Stimulated activated CD4-positive, alpha-beta T cell treated with anti-CD3 and anti-CD28 coated beads, Interleukin-15, amount 100 ng/mL, for 24 hours (primary cell): ENCODE measurements around the gene DRD2.
"Not testable (repeated sequence)": the region's sequence is repeated elsewhere in the genome, so short reads cannot be mapped to it uniquely, and the experiment has no call there.

ENCODE experiments used
- DNase-seq: peaks from one replicate; pipeline ENCODE4 v3.0.0-alpha.2; 2020

The DRD2 gene

DNA sequence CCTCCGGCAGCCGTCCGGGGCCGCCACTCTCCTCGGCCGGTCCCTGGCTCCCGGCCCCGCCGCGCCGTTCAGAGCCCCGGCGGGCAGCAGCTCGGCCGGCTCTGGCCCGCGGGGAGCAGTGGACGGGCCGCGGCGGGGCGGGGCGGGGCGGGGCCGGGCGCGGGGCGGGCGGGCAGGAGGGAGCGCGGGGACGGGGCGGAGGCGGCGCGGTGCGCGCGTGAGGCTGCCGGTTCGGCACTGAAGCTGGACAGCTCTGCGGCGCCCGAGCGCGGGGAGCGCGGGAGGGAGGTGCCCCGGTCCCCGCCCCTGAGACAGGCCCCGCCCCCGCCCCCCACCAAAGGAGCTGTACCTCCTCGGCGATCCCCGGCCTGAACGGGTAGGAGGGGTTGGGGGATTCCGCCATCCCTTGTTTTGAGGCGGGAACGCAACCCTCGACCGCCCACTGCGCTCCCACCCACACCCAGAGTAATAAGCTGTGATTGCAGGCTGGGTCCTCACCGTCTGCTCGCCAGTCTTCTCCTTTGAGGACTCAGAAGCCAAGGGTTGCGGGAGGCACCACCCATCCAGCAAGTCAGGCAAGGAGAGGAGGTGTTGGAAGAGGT, at the start of gene DRD2:
DRD2 (minus strand) TSS at position 239 of the 602 bp plus-strand sequence. CDS start 50,747 bp downstream, outside the sequence.
- peak; percentile 6 for DNase-seq

DNA sequence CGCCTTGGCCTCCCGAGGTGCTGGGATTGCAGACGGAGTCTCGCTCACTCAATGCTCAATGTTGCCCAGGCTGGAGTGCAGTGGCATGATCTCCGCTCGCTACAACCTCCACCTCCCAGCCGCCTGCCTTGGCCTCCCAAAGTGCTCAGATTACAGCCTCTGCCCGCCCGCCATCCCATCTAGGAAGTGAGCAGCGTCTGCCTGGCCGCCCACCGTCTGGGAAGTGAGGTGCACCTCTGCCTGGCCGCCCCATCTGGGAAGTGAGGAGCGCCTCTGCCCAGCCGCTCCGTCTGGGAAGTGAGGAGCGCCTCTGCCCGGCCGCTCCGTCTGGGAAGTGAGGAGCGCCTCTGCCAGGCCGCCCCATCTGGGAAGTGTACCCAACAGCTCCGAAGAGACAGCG, 48.7 kb upstream of the DRD2 start:
- not testable (repeated sequence) for DNase-seq

DNA sequence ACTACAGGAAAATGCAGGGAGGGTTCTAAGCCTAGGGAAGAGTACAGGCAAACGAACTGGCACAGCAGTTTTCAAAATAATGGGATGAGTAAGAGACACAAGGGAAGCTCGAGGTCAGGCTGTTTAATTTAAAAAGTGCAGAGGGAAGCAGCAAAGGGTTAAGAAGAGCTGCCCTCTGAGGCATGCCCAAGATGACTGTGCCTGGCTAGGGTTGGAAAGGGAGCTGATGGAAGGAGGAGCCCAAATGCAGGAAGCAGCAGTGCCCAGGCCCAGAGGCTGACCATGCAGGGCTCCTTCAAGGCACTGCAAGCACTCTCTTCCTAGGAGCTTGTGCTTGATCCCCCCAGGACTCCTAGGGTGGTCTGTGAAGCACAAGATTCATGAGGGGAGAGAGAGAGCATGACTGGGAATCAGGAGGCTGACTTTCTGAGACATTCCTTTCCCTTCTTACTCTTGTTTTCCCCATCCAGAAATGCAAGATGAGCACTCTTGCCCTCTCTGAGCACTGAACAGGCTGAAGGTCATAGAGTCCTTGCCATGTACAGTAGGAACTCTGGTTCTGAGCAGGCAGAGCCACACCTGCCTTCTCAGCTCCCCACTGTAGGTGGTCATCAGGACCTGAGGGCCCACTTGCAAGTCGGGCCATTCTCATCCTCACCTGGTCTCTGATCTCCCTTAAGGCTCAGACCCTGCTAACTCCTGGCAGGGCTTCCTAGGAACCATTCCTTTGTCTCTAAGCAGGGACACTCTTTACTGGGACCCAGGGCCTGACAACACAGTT, 46.7 kb upstream of the DRD2 start:
- DNase-seq: no peak

DNA sequence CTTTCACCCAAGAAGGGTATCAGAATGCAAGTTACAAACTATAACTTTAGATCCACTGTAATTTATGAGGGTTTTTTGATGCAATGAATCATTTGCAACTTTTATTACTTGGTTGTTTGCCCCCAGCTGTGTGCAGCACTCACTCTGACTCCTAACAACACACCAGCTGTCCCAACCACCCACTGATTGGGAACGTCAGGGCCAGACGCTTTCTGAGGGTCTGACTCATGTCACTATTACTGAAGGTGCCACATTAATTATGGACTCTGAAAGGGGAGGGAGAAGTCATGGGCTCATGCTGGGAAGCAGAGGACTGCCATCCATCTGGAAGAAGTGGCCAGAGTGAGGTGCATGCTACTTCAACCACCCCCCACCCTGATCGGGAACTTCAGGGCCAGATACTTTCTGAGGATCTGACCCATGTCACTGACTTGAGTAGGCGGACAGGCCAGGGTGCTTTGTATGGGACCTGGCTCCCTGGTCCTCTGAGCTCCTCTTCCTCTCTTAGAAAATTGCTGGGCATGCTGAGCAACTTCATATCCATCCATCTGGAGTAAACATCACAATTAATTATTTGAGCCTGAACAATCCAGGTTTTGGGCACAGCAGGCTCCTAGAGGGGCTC, 44.9 kb upstream of the DRD2 start:
- DNase-seq: no peak

DNA sequence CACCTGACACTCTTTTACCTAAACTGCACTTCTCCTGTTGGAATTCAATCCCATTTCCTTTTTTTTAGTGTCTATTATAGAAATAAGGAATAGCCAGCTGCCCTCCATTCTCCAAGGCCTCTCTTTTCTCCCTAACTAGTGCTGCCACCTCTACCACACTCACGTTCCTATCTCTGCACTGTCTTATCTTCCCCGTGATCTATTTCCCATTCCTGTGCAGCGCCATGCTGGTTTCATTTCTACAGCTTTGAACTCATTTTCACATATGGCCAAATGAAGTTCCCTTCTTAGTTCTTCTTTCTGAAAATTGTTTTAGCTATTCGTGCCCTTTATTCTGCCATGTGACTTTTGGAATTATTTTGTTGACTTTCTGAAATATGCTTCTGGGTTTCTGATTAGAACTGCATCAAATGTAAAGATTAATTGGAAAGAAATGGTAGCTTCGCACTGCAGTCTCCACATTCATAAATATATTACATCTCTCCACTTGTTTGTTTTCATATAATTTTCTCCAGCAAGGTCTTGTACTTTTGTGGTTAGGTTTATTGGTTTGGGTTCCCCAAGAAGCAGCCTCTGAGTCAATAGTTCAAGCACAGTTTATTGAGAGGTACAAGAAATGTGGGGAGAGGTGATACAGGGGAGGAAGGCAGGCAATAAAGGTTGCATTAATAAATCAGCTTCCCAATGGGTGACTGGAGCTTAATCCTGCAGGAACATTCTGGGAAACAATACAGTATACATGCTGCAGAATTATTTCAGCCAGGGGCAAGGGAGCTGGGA, 43.7 kb upstream of the DRD2 start:
- no peak for DNase-seq

DNA sequence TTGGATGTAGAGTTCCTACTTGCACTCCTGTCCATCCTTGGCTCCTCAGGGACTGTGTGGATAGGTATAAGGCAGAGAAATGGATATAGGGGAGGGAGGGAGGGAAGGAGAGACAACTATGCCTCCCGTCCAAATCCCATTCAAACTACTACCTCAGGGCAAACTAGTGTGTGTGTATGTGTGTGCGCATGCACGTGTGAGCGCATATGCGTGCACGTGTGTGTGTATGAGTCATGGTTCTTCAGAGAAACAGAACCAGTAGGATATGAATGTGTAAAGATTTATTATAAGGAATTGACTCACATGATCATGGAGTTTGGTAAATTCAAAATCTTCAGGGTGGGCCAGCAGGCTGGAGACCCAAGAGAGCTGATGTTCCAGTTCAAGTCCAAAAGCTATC, 42.2 kb upstream of the DRD2 start:
- DNase-seq: no peak

DNA sequence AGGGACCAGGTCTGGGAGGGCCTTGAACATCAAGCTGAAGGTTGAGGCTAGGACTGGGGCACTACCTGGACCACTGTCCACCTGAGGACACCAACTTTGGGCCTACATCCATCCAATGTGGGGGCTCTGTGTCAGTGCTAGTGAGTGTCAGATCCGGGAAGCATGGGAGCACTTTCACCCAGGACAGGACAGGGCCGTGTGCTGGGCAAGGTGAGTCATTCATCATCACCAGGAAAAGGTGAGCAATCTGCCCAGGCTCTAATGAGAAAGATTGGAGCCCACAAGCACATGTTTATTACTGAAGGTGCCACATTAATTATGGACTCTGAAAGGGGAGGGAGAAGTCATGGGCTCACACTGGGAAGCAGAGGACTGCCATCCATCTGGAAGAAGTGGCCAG, 39.7 kb upstream of the DRD2 start:
- no peak for DNase-seq

DNA sequence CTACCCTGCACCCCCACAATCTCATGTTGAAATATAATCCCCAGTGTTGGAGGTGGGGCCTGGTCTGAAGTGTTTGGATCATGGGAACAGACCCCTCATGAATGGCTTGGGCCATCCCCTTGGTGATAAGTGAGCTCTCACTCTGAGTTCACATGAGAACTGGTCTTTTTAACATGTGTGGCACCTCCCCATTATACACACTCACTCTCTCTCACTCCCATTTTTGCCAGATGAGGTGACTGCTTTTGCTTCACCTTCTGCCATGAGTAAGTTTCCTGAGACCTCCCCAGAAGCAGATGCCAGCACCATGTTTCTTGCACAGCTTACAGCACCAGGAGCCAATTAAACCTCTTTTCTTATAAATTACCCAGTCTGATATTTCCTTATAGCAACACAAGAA, 32.1 kb upstream of the DRD2 start:
- DNase-seq: no peak

DNA sequence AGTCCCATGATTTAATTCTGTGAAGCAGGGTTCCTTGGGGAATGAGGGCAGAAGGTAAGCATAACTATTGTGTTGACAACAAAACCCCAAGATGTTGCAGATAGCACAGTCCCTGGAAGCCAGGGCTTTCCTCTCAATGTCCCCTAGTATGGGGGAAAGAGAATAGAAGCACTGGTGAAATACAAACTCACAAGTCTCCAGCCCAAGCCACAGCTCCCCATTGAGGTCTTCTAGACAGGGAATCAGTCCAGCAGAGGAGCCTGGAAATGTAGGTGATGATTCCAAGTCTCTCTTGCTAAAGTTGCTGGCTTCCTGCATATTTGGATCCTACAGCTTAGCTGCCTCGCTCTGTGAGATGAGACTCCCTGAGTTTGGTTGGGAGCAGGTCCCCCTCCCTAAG, 31.7 kb upstream of the DRD2 start:
- DNase-seq: no peak

DNA sequence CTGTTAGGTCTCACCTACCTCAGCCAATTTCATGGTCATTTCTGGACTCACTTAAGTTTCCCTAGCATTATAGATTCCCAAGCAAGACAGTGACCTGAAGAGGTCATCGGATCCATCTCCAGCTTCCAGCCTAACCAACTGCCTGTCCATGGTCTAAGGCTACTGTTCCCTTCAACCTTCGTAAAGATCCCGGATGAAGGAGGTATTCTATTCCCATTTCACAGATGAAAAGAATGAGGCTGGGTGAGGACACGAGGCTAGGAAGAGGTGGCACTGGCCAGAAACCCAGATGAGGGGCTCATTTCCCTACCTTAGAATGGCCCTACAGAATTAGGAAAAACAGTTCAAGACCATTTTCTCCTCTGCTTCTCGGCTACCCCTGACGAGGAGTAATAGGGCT, 31.3 kb upstream of the DRD2 start:
- no peak for DNase-seq

DNA sequence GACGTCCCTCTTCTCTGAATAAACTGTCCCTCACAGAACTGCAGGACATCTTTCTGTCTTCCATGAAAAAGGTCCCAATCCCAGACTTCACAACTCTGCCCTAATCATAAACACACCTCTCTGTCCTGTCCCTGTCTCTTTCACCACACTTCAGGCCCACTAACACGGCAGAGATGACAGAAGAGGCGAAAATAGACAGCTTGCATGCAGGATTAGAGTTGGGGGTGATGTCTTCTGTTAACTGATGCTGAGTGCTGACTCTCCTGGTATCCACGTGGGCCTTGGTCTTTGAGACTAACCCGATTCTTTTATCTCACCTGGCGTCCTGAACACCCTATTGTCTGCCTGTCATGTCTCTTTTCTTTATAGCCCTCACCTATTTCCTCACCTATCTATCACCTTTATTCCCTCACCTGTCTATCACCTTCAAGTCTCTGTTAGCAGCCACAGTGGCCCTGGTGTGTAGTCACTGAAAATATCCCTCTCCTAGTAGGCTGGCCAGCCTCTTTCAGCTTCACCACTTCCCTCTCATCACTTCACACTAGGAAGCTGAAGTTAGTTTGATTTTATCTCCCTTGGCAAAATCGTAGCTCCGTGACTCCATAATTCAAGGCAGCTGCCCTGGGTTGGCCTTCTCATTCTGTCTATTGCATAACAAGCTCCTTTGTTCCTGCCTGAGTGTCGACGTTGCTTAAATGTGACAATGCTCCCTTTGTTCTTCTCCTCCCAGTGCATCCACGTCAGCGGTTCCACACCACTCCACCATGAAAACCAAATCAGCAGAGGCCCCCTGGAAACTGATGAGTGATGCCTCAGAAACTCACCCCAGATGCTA, 30.6 kb upstream of the DRD2 start:
- no peak for DNase-seq

DNA sequence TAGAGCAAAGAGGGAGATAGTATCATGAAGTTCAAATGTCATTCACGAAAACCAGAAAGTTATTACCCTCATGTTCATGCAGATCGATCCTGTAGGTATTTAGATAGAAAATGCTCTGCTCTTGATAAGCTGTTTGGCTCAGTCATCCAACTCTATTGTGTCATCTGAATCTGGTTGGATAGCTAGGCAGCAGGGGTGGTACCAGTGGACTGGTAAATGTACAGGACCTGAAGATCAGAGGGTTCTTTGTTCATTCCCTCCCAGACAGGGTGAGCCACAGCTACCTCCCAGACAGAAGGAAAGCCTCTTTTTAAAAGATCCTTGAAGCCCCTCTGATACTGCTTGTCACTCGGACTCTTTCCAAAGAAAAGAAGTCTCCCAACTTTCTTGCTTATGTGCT, 29.8 kb upstream of the DRD2 start:
- no peak for DNase-seq

DNA sequence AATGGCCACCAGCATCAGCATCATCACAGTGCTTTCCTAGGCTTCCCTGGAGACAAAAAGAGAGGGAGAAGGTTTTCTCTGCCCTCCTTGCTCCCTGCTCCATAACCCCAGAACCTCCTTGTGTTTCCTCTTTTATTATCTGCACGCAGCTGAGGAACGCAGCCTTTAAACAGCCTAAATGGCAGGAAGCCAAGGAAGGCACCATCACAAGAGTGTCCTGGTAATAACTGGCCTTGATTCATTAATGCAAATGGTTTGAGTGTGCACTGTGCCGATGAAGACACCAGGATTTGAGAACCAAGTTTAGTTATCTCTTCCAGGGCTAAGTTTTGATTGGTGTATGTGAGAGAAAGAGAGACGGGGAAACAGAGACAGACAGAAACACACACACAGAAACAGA, 29.4 kb upstream of the DRD2 start:
- DNase-seq: no peak

DNA sequence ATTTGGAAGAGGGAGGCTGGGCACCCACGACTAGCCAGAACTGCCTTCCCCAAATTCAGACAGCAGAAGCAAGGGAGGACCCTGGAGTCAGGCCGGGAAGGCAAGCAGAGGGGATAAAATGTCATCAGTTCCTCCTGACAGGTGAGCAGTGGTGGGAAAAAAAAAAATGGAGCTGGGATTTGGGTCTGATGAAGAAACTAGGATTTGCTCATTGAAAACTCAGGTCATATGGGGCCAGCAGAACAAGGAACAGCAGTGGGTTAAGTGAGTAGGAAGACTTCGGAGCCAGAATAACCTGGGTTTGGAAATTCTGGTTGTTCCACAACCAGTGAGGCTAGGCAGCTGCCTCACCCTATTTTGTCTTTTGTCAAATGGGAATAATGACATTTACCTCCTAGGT, 28.9 kb upstream of the DRD2 start:
- DNase-seq: no peak

DNA sequence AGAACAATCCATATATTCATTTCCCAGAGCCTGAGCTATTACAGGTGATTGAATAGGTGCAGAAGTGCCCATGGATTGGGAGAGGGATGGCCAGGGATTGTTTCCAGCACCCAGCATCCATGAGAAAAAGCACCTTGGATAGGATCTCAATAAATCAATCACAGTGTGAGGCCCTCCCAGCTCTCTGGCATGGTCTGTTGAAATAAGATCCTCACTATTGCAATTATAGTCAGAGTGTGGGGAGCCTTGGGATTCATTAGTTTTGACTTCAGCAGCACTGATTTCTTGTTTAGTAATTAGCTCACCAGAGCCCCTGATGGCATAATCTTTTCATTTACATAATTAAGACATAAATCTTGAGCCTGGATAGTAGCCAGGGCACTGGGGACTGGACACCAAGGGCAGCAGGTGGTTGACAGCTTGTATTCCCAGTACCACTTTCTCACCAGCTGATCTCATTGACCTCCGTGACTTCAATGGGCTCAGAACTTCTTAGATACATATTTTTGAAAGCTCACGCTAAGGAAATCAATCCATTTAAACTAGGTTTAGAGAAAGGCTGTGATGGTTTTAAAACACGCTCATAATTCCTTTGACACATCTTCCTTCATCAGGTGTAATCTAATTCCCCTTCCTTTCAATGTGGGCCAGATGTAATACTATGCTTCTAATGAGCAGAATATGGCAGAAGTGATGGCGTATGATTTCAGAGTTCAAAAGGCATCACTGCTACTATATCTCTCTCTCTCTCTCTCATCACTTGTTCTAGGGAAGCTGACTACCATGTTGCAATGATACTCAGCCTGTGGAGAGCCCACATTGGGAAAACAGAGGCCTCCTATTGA, 22.1 kb upstream of the DRD2 start:
- no peak for DNase-seq

DNA sequence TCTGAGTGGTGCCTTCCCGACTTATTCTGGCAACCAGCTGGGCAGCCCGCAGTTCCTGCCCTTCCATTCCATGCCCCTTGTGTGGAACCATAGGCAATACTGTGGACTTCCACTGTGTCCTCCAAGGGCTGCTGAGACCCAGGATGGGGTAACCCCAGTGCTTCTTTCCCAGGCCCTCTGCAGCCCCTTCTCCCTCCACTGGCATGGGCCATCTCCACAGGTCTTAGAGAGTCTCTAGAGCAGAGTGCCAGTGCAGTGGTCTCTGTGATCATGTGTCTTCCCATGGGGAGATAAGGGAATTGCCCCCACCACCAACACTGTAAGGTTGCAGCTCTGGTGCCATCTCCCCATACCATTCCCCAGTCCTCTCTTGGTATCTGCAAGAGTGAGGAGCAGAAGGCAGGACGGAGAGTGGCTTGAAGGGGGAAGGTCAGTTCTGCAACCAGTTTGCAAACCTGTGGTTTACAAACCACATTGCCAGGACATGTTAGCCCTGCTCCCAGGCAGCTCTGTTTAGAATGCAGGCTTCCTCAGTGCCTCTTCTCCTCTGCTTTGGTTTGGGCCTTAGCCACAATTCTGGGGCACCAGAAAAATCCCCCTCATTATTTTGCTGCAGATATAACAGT, 20.9 kb upstream of the DRD2 start:
- DNase-seq: no peak

DNA sequence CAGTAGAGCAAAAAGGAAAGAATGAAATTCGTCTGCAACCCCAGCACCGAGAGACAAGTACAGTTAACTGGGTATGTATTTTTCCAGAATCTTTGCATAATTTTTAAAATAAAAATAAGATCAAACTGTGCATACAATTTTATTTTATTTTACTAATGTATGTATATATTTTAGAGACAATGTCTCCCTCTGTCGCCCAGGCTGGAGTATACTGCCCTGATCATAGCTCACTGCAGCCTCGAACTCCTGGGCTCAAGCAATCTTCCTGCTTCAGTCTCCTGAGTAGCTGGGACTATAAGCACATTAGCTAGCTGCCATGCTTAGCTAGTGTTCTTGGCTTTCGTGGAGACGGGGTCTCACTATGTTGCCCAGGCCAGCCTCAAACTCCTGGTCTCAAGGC, 18.8 kb upstream of the DRD2 start:
- DNase-seq: no peak

DNA sequence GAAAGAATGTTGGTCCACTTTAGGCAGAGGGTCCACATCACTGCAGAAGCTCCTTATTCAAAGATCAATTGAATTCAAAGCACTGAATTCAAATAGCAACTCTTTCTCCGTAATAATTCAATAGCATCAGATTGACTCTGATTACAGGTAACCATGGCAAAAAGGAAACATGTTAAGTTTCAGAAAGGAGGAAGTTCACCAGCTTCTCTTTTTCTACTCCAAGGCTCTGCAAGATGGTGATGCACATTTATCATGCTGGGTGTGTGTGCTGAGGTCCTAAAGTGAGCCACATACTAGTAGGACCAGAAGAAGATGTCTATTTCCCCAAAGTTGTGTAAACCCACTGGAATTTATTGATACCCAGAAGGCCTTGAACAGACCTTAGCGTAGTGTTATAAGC, 18.0 kb upstream of the DRD2 start:
- DNase-seq: no peak

DNA sequence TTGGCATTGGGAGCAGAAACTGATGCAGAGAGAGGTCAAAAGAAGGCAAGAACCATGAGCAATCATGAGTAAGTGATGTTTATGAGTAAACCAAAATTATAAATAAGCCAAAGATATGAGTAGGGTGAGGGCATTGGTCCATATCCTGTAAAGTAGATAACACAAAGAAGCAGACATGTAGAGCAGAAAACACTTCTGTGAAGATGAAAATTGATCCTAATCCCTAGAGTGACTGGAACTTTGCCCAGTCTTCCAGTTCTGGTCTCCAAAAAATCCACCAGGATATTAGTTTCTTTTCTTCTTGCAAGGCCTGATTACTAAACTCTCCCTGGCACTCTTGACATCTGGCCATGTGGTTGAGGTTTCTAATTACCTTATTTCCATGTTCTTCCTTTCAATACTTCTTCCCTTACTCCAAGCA, 13.7 kb upstream of the DRD2 start:
- no peak for DNase-seq

DNA sequence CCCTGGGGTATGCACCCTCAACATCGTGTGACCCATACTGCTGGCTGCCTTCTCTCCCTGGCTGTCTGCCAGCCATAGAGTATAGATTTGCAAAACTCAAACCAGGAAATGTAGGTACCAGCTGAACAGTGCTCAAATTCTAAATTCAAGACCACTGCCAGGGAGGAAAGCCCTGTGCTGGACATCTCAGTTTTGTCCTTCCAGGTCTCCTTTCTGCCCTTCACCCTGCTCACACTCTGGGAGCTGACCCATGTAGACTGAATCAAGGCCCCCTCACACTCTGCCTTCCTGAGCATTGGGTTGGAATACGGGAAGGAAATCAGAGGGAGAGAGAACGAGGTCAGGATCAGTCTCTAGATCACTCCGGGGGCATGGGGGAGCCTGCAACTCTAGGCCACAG, 12.4 kb upstream of the DRD2 start:
- DNase-seq: no peak

DNA sequence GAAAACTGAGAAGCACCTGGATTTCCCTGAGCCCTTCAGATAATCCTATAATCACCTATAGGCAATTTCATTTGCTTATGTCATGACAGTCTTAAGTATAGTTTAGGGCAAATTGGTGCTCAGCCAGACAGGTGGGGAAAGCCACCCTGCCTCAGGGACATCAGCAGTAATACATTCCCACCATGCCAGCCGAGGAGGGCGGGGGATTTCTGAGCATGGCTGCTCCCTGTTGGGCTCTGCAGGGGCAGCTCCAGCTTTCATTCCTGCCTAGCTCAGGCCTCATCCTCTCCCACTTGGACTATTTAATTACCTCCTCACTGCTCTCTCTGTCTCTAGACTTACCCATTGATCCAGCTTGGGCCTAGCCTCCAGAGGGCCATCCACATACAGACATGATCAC, 9.0 kb upstream of the DRD2 start:
- no peak for DNase-seq
